Measurements from ENCODE around the gene CIDEB. TPM values are rescaled to one million over a fixed set of nuclear protein-coding genes. Genes with fewer than 3 reads are reported as not detected.
A peak's percentile ranks its signal among the peaks of the same experiment; 100 is the strongest.

The CIDEB gene
- total and polyA plus RNA-seq, 9 of the 15 experiments (the other 6 are each of a cell fraction or from before 2014, with no cell fraction given): 0.03 to 0.35 (median 0.09) TPM; not detected in 3

- peak; percentile 79; the same call in 1 of the 2 replicates for TF ChIP-seq ZNF431 (CRISPR knock-in tag; IDR thresholded peaks at IDR 0.05)
- TF ChIP-seq HMG20A (CRISPR knock-in tag; conservative IDR thresholded peaks at IDR 0.05): no peak
- peak; percentile 18 to 36 (median 19); a peak in 3 of 6 replicates for TF ChIP-seq CTCF (IDR thresholded peaks at IDR 0.05 in 2 of 3, conservative IDR thresholded peaks at IDR 0.05 in 1 of 3; ENCODE audit: insufficient read depth in 2 of 3, low read depth in 1 of 3, low read length in 3 of 3)
- TF ChIP-seq ZNF76 (CRISPR knock-in tag; IDR thresholded peaks at IDR 0.05; ENCODE audit: borderline replicate concordance): peak; percentile 77
- 0 out of 2 replicates have a peak, but pooled peaks have one; percentile 38 for TF ChIP-seq ZNF311 (CRISPR knock-in tag; IDR thresholded peaks at IDR 0.05)
- no peak for TF ChIP-seq UBTF (IDR thresholded peaks at IDR 0.05; ENCODE audit: borderline replicate concordance in 1 of 2, low read depth in 2 of 2, low read length in 2 of 2)
- TF ChIP-seq NFXL1 (CRISPR knock-in tag; IDR thresholded peaks at IDR 0.05): no peak
- no peak for TF ChIP-seq GATAD2A (IDR thresholded peaks at IDR 0.05)
- TF ChIP-seq MYC (IDR thresholded peaks at IDR 0.05; ENCODE audit: low read depth, low read length): peak; percentile 86
- TF ChIP-seq MYC (CRISPR knock-in tag; IDR thresholded peaks at IDR 0.05; ENCODE audit: borderline replicate concordance, low read depth): peak; percentile 43; the same call in 1 of the 2 replicates
- no peak for TF ChIP-seq ZNF77 (CRISPR knock-in tag; IDR thresholded peaks at IDR 0.05)
- TF ChIP-seq CXXC5 (CRISPR knock-in tag; IDR thresholded peaks at IDR 0.05): peak; percentile 79
- peak; percentile 61 for TF ChIP-seq USF2 (CRISPR knock-in tag; IDR thresholded peaks at IDR 0.05)
- no peak; the same call in 1 of the 2 replicates for TF ChIP-seq JUN (IDR thresholded peaks at IDR 0.05; ENCODE audit: borderline replicate concordance, low read depth, low read length)
- TF ChIP-seq JUN (CRISPR knock-in tag; IDR thresholded peaks at IDR 0.05; ENCODE audit: borderline replicate concordance): no peak
- TF ChIP-seq HDAC1 (IDR thresholded peaks at IDR 0.05): no peak
- TF ChIP-seq DMBX1 (CRISPR knock-in tag; IDR thresholded peaks at IDR 0.05; ENCODE audit: borderline replicate concordance): peak; percentile 73
- TF ChIP-seq ETV6 (IDR thresholded peaks at IDR 0.05; ENCODE audit: borderline replicate concordance in 1 of 2, low read depth in 2 of 2, low read length in 1 of 2): no peak
- TF ChIP-seq ETV6 (CRISPR knock-in tag; IDR thresholded peaks at IDR 0.05; ENCODE audit: borderline replicate concordance): 0 out of 2 replicates have a peak, but pooled peaks have one; percentile 51
- no peak for TF ChIP-seq KDM4B (IDR thresholded peaks at IDR 0.05; ENCODE audit: borderline replicate concordance in 2 of 2, low read depth in 1 of 2)
- TF ChIP-seq, protein P1, sequence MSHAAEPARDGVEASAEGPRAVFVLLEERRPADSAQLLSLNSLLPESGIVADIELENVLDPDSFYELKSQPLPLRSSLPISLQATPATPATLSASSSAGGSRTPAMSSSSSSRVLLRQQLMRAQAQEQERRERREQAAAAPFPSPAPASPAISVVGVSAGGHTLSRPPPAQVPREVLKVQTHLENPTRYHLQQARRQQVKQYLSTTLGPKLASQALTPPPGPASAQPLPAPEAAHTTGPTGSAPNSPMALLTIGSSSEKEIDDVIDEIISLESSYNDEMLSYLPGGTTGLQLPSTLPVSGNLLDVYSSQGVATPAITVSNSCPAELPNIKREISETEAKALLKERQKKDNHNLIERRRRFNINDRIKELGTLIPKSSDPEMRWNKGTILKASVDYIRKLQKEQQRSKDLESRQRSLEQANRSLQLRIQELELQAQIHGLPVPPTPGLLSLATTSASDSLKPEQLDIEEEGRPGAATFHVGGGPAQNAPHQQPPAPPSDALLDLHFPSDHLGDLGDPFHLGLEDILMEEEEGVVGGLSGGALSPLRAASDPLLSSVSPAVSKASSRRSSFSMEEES (CRISPR knock-in tag; IDR thresholded peaks at IDR 0.05): no peak
Observed at GRCh38 chr14:24315807-24316596, 8.2 kb upstream of the CIDEB start (continued).

Data from K562 (cell line).